ENCODE measurements around the gene NRL.

The NRL gene

GRCh38 chr14:24144451-24144850 is 29.7 kb upstream of the NRL start:
- no peak for DNase-seq (ENCODE audit: low read depth in 2 of 2)

GRCh38 chr14:24143511-24143910 is 28.8 kb upstream of the NRL start:
- no peak for DNase-seq (ENCODE audit: low read depth in 2 of 2)

- peak; percentile 100 for DNase-seq (ENCODE audit: low read depth in 2 of 2)
Observed at GRCh38 chr14:24141097-24141880, 26.5 kb upstream of the NRL start, which contains the start of gene EMC9. TSS of gene EMC9 (minus strand) at chr14:24141591. CDS start at chr14:24141304, 287 bp downstream.

GRCh38 chr14:24139272-24139934 is 24.7 kb upstream of the NRL start:
- DNase-seq (ENCODE audit: low read depth in 2 of 2) = no peak

- no peak for DNase-seq (ENCODE audit: low read depth in 2 of 2)
Observed at GRCh38 chr14:24138396-24139271, 23.9 kb upstream of the NRL start.

GRCh38 chr14:24137529-24138395 is 23.0 kb upstream of the NRL start:
- no peak for DNase-seq (ENCODE audit: low read depth in 2 of 2)

- no peak for DNase-seq (ENCODE audit: low read depth in 2 of 2)
Observed at GRCh38 chr14:24136684-24137528, 22.2 kb upstream of the NRL start.

GRCh38 chr14:24135834-24136683 is 21.3 kb upstream of the NRL start, which contains the start of gene PSME1:
TSS of gene PSME1 (plus strand) at chr14:24136194. CDS start at chr14:24136263, 69 bp downstream.
- peak; percentile 89 to 94 for DNase-seq (ENCODE audit: low read depth in 2 of 2)

- no peak for DNase-seq (ENCODE audit: low read depth in 2 of 2)
Observed at GRCh38 chr14:24135584-24135833, 20.8 kb upstream of the NRL start.

GRCh38 chr14:24133735-24134134 is 19.0 kb upstream of the NRL start:
- no peak for DNase-seq (ENCODE audit: low read depth in 2 of 2)

GRCh38 chr14:24132976-24133375 is 18.2 kb upstream of the NRL start:
- DNase-seq (ENCODE audit: low read depth in 2 of 2) = no peak

- no peak for DNase-seq (ENCODE audit: low read depth in 2 of 2)
Observed at GRCh38 chr14:24132061-24132685, 17.4 kb upstream of the NRL start.

- DNase-seq (ENCODE audit: low read depth in 2 of 2) = no peak
Observed at GRCh38 chr14:24131549-24131966, 16.8 kb upstream of the NRL start.

GRCh38 chr14:24130717-24131548 is 16.2 kb upstream of the NRL start:
- no peak for DNase-seq (ENCODE audit: low read depth in 2 of 2)

- no peak for DNase-seq (ENCODE audit: low read depth in 2 of 2)
Observed at GRCh38 chr14:24130380-24130716, 15.6 kb upstream of the NRL start, which contains the start of gene FITM1. TSS of gene FITM1 (plus strand) at chr14:24130659. CDS start at chr14:24131564, 905 bp downstream.

GRCh38 chr14:24129410-24129998 is 14.8 kb upstream of the NRL start:
- DNase-seq (ENCODE audit: low read depth in 2 of 2) = no peak

GRCh38 chr14:24127673-24128072 is 12.9 kb upstream of the NRL start:
- DNase-seq (ENCODE audit: low read depth in 2 of 2) = no peak

GRCh38 chr14:24126939-24127338 is 12.2 kb upstream of the NRL start:
- no peak for DNase-seq (ENCODE audit: low read depth in 2 of 2)

All from stimulated activated CD8-positive, alpha-beta memory T cell treated with anti-CD3 and anti-CD28 coated beads, Interleukin-2, amount 100 ng/mL, for 48 hours (primary cell).